Activated CD4-positive, alpha-beta T cell treated with anti-CD3 and anti-CD28 coated beads, Interleukin-2, amount 50 U/mL, for 16 hours (primary cell): ENCODE data around the gene NAV2.

Source experiments
- DNase-seq: peaks from one replicate; pipeline ENCODE4 v3.0.0-alpha.2; 2020

NAV2 gene

GRCh38 chr11:19840961-19841360, 128.3 kb downstream of the NAV2 start:
- no peak for DNase-seq

GRCh38 chr11:19842505-19842904, 129.9 kb downstream of the NAV2 start:
- no peak for DNase-seq

GRCh38 chr11:19843079-19843478, 130.4 kb downstream of the NAV2 start:
- DNase-seq: peak; percentile 27

- DNase-seq: no peak
Measured at GRCh38 chr11:19844012-19844411, 131.4 kb downstream of the NAV2 start.

- no peak for DNase-seq
Measured at GRCh38 chr11:19844806-19845205, 132.2 kb downstream of the NAV2 start.

- no peak for DNase-seq
Measured at GRCh38 chr11:19845626-19846025, 133.0 kb downstream of the NAV2 start.

GRCh38 chr11:19846654-19847305, 134.1 kb downstream of the NAV2 start:
- DNase-seq: no peak

GRCh38 chr11:19848219-19848618, 135.6 kb downstream of the NAV2 start:
- DNase-seq: no peak

GRCh38 chr11:19849107-19849789, 136.6 kb downstream of the NAV2 start:
- no peak for DNase-seq

GRCh38 chr11:19849947-19850593, 137.4 kb downstream of the NAV2 start:
- no peak for DNase-seq

GRCh38 chr11:19852288-19852687, 139.7 kb downstream of the NAV2 start:
- DNase-seq: no peak

GRCh38 chr11:19853016-19853415, 140.4 kb downstream of the NAV2 start:
- no peak for DNase-seq

GRCh38 chr11:19853920-19854319, 141.3 kb downstream of the NAV2 start:
- no peak for DNase-seq

GRCh38 chr11:19861171-19861570, 148.5 kb downstream of the NAV2 start:
- DNase-seq: no peak

GRCh38 chr11:19862091-19862490, 149.5 kb downstream of the NAV2 start:
- DNase-seq: no peak

GRCh38 chr11:19864141-19865140, 151.8 kb downstream of the NAV2 start:
- DNase-seq: no peak

- DNase-seq: no peak
Measured at GRCh38 chr11:19866037-19866436, 153.4 kb downstream of the NAV2 start.

- DNase-seq: no peak
Measured at GRCh38 chr11:19866521-19866920, 153.9 kb downstream of the NAV2 start.

GRCh38 chr11:19867064-19867463, 154.4 kb downstream of the NAV2 start:
- DNase-seq: no peak

- no peak for DNase-seq
Measured at GRCh38 chr11:19868281-19868821, 155.7 kb downstream of the NAV2 start.

- no peak for DNase-seq
Measured at GRCh38 chr11:19868871-19869270, 156.2 kb downstream of the NAV2 start.

- DNase-seq: no peak
Measured at GRCh38 chr11:19869466-19869865, 156.8 kb downstream of the NAV2 start.
